Activated CD4-positive, alpha-beta T cell treated with anti-CD3 and anti-CD28 coated beads, Interleukin-2, amount 10 ng/mL, durations not matched to agents 7 days and 5 days (primary cell): ENCODE results near the gene SGCE. TPM values are rescaled to one million over a fixed set of nuclear protein-coding genes. Genes with fewer than 3 reads are reported as not detected.

ENCODE experiments used
- CTCF ChIA-PET: fragments of 350-600 bp; sonication (Branson Sonifier 250); formaldehyde crosslinking; loops from one replicate; lab custom pipeline; 2021; ENCODE audit warnings: antibody characterized with exemption; lab: Charles Lee
- POLR2A ChIA-PET: fragments of 350-600 bp; sonication (Branson Sonifier 250); formaldehyde crosslinking; loops from one replicate; lab custom pipeline; 2021; ENCODE audit warnings: antibody characterized with exemption; lab: Charles Lee
- DNase-seq: peaks from one replicate; pipeline ENCODE4 v3.0.0-alpha.2; 2020
- H3K27ac Mint-ChIP-seq: one replicate; pipeline ENCODE4 v1.8.0; 2021; ENCODE audit warnings: mild to moderate bottlenecking, moderate library complexity, mixed read lengths
- H3K27me3 Mint-ChIP-seq: one replicate; pipeline ENCODE4 v1.8.0; 2021; ENCODE audit warnings: mixed read lengths
- H3K36me3 Mint-ChIP-seq: one replicate; pipeline ENCODE4 v1.8.0; 2021; ENCODE audit warnings: low read depth, mixed read lengths
- H3K4me1 Mint-ChIP-seq: one replicate; pipeline ENCODE4 v1.8.0; 2021; ENCODE audit warnings: mixed read lengths
- H3K4me3 Mint-ChIP-seq: one replicate; pipeline ENCODE4 v1.8.0; 2021; ENCODE audit warnings: mild to moderate bottlenecking, moderate library complexity, mixed read lengths
- H3K9me3 Mint-ChIP-seq: one replicate; pipeline ENCODE4 v1.8.0; 2021; ENCODE audit warnings: mixed read lengths
- total RNA-seq, 2 experiments: library from RNA; stranded (reverse); gene quantifications; one replicate each; pipeline ENCODE4 v1.2.3, GENCODE V29; 2021

The SGCE gene
- total RNA-seq, 2 experiments from 2014 or later = not detected

DNA sequence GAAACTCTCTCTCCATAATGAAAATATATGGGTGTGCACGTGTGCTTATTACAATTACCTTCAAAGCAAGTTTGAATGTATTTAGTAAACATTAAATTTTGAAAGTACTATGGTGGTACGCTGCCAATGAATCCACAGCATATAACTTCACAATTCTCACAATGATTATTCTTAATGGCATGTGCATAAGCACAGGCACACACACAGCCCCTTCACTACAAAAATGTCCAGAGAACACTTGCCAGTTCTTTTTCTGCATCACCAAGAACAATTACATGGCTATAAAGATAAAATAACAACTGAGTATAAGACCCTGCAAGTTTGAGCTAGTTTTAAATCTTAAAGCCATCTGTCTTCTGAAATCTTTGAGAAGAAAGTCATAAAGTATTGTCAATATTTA lies 22.2 kb downstream of the SGCE start:
- DNase-seq = no peak
- Mint-ChIP-seq H3K36me3 (no peaks in the 10 kb centered on the region), H3K9me3 (no peaks in the 10 kb centered on the region), H3K27me3 (peaks cover 16% of the 10 kb centered on the region), H3K4me3 (no peak overlapping the region), H3K4me1 (no peaks in the 10 kb centered on the region), H3K27ac (no peak overlapping the region)
- ChIA-PET CTCF (no interaction called here), POLR2A (interaction anchor here (0.6 kb wide), 1 partner anchor 23 kb away, joined by 5 read pairs; no protein-coding TSS in a partner anchor)

DNA sequence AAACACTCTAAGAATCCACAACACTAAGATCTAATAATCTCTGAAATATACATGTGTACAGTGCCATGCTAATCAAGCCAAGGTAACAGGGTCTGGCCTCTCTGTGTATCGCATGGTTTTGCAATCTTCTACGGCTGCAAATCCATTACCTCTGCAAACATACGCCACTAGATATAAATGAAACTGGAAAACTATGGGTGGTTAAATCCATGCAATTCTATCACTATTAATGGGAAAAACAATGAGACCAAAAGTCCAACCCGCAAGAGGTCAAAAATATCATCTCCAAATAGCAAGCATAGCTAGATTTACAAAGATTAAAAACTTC lies 23.0 kb downstream of the SGCE start:
- ChIA-PET POLR2A (no interaction called here), CTCF (no interaction called here)
- Mint-ChIP-seq H3K36me3 (no peaks in the 10 kb centered on the region), H3K27ac (no peak overlapping the region), H3K4me1 (no peaks in the 10 kb centered on the region), H3K27me3 (peaks cover 14% of the 10 kb centered on the region), H3K9me3 (no peaks in the 10 kb centered on the region), H3K4me3 (no peak overlapping the region)
- no peak for DNase-seq

DNA sequence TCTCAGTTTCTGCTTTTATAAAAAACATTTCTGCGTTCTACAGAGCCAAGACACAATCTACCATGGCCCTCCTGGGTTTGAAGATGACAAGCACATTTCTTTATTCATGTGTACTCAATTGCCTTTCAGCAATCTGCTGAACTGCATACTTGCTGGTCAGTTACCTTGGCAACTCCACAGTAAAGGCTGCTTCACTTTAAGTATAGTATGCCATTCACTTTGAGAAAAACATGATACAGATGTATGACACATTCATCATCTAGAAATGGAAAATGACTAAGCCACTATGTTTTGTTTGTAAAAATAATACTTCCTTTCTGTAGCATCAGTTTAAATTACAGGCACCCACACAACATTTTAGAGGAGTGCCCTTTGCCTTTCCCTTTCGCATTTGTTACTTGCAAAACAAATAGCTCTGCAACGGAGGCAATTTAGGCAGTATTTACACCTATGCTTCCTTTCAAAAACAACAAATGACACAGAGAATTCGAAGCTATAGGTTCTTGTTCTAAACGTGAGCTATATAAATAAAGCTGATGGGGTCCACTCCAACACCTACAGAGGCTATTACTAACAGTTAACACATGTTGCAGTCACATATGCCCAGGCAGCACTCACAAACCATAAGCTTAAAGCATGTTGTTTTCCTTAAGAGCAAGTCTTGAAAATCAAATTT lies 23.5 kb downstream of the SGCE start:
- H3K36me3 Mint-ChIP-seq = no peaks in the 10 kb centered on the region
- H3K4me1 Mint-ChIP-seq = no peaks in the 10 kb centered on the region
- POLR2A ChIA-PET = no interaction called here
- no peaks in the 10 kb centered on the region for H3K9me3 Mint-ChIP-seq
- no peak for DNase-seq
- H3K4me3 Mint-ChIP-seq = no peak overlapping the region
- CTCF ChIA-PET = no interaction called here
- H3K27ac Mint-ChIP-seq = no peak overlapping the region
- H3K27me3 Mint-ChIP-seq = peaks cover 10% of the 10 kb centered on the region

DNA sequence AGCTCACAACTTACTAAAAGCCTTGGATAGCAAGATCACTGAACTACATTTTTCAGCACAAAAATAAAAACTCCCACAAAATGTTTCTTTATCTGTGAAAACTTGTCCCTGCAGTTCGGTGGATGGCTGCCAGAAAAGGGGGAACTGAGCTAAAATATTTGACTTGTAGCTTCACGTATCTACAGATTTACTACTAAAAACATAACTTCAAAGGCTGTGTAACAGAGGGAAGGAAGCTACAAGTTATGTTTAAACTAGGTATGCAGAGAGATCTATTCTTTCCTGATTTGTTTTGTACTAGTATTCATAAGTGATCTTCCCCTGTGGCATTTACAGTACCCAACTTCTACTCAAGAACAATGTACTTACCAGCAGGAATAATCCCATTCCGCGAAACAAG lies 25.1 kb downstream of the SGCE start:
- no peaks in the 10 kb centered on the region for H3K9me3 Mint-ChIP-seq
- ChIA-PET POLR2A (no interaction called here), CTCF (no interaction called here)
- H3K4me1 Mint-ChIP-seq = no peaks in the 10 kb centered on the region
- no peaks in the 10 kb centered on the region for H3K36me3 Mint-ChIP-seq
- no peak overlapping the region for H3K4me3 Mint-ChIP-seq
- no peak overlapping the region for H3K27ac Mint-ChIP-seq
- DNase-seq = no peak
- peaks cover 13% of the 10 kb centered on the region for H3K27me3 Mint-ChIP-seq

DNA sequence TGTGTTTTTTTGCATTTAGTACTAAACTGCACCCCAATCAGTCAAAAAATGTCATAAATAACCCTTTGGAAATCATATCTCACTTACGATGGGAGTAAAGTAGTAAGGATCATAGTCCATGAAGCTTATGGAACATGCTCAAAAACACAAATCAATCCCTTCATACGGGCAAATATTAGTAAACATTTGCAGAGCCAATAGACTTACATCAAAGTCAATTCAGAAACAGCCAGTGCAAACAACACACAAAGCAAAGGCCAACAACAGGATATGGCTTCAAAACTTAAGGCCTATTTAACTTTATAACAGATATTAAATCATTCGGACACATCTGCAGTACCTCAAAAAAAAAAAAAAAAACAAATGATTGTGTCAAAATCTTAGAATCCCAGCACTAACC lies 32.1 kb downstream of the SGCE start:
- DNase-seq = no peak
- Mint-ChIP-seq H3K27me3 (peaks cover 10% of the 10 kb centered on the region), H3K36me3 (no peaks in the 10 kb centered on the region), H3K4me1 (peaks cover 8% of the 10 kb centered on the region), H3K4me3 (no peak overlapping the region), H3K27ac (no peak overlapping the region), H3K9me3 (no peaks in the 10 kb centered on the region)
- ChIA-PET POLR2A (no interaction called here), CTCF (no interaction called here)

DNA sequence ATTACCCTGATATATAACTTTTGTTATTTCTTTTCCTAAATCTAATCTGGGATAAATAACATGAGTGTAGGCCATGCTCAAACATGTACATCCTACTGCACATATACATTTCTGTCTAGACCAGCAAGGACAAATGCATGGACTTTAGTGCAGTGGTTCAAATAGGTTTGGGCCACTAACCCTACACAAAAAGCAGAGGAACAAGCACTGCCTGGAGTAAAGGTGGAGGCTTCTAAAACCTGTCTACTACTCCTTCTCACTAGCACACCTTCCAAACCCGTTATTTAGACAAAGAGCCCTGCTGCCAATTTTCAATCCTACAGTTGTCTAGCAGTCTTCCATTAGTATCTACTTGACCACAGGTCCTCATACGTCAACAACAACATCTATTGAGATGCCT lies 34.8 kb downstream of the SGCE start:
- H3K27ac Mint-ChIP-seq = no peak overlapping the region
- H3K27me3 Mint-ChIP-seq = peaks cover 5% of the 10 kb centered on the region
- H3K4me1 Mint-ChIP-seq = peaks cover 8% of the 10 kb centered on the region

DNA sequence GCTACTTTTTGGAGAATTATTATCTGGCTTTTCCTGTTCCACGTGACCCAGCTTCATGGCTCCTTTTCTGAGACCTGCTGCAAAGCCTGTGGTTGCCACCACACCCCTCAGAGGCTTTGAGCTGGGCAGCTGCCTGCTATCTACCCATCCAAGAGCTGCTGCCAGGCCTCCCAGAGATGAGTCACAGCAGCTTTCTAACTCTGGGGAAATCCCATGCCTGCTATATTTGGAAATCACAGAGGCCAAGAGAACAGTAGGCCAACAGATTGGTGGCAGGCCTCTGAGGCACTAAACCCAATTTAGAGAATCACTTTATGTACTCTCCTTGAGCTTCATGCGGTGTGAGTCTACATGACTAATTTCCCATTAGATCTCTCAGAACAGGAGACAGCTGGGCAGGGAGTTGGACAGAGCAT lies 35.2 kb downstream of the SGCE start:
- H3K9me3 Mint-ChIP-seq = no peaks in the 10 kb centered on the region
- H3K4me3 Mint-ChIP-seq = no peak overlapping the region
- DNase-seq = peak; percentile 19
- no peaks in the 10 kb centered on the region for H3K36me3 Mint-ChIP-seq
- ChIA-PET CTCF (no interaction called here), POLR2A (no interaction called here)
- H3K4me1 Mint-ChIP-seq = peaks cover 8% of the 10 kb centered on the region
- H3K27ac Mint-ChIP-seq = no peak overlapping the region
- peaks cover 5% of the 10 kb centered on the region for H3K27me3 Mint-ChIP-seq

More for the DNA sequence above, 34.8 kb downstream of the SGCE start:
- Mint-ChIP-seq H3K9me3 (no peaks in the 10 kb centered on the region), H3K36me3 (no peaks in the 10 kb centered on the region), H3K4me3 (no peak overlapping the region)
- no peak for DNase-seq
- ChIA-PET CTCF (no interaction called here), POLR2A (no interaction called here)

DNA sequence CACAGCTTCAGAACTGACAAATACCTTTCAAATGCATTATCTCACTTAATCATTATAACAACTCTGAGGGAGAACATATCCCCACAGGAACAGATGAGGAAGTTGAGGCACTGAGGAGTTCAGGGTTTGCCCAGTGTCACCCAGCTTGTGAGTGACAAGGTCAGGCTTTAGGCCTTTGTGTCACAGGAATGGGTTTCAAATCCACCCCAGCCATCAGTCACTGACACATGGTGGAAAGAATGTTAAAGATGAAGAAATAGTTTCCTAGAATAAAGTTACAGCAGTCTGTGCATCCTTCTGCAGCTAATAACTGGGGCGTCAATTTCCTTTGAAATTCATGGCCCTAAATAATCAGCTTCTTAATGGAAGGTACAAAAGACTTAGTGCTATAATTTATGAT lies 37.8 kb downstream of the SGCE start:
- no peak overlapping the region for H3K27ac Mint-ChIP-seq
- DNase-seq = no peak
- no peak overlapping the region for H3K4me3 Mint-ChIP-seq
- no peaks in the 10 kb centered on the region for H3K9me3 Mint-ChIP-seq
- no peaks in the 10 kb centered on the region for H3K27me3 Mint-ChIP-seq
- H3K4me1 Mint-ChIP-seq = peaks cover 8% of the 10 kb centered on the region
- CTCF ChIA-PET = no interaction called here
- POLR2A ChIA-PET = no interaction called here
- no peaks in the 10 kb centered on the region for H3K36me3 Mint-ChIP-seq

DNA sequence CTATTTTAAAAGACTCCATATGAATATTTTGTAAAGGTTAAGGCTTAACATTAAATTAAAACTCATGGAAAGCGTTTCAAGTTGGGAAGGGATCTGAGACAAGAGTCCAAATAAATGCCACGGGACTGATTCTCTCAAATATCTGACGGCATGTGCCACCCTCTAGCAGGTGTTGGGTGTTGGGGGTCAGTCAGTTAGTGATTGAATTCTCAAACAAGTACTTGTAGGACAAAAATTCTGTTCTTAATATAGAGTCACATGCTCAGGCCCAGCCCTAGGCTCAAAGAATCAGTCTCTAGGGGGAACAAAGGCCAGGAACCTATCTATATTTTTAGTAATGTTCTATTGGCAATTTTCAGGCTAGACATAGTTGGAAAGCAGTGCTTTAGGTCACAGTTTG lies 39.1 kb downstream of the SGCE start:
- POLR2A ChIA-PET = no interaction called here
- Mint-ChIP-seq H3K27me3 (peaks cover 5% of the 10 kb centered on the region), H3K4me3 (no peak overlapping the region), H3K9me3 (no peaks in the 10 kb centered on the region), H3K4me1 (peaks cover 8% of the 10 kb centered on the region), H3K27ac (no peak overlapping the region), H3K36me3 (no peaks in the 10 kb centered on the region)
- DNase-seq = no peak
- CTCF ChIA-PET = no interaction called here

DNA sequence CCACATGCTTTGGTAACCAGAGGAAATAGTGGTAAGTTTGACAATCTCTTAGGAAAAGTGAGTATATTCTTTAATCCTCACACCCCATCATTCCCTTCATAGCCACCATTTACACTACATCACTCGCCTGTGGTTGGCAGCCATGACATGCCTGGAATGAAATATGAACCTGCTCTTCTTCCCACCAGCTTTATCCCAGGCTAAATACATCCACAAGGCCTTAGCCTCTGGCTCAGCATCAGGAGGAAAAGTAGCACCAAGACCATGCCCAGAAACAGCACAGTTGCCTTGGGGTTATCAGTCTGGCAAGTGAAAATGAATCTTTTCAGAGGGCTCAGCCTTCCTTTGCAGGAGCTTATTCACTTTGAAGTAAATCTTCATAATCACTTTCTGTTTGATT lies 40.3 kb downstream of the SGCE start:
- ChIA-PET POLR2A (no interaction called here), CTCF (no interaction called here)
- H3K36me3 Mint-ChIP-seq = no peaks in the 10 kb centered on the region
- H3K27me3 Mint-ChIP-seq = peaks cover 5% of the 10 kb centered on the region
- H3K27ac Mint-ChIP-seq = no peak overlapping the region
- no peaks in the 10 kb centered on the region for H3K9me3 Mint-ChIP-seq
- no peak for DNase-seq
- H3K4me1 Mint-ChIP-seq = peaks cover 2% of the 10 kb centered on the region
- no peak overlapping the region for H3K4me3 Mint-ChIP-seq

DNA sequence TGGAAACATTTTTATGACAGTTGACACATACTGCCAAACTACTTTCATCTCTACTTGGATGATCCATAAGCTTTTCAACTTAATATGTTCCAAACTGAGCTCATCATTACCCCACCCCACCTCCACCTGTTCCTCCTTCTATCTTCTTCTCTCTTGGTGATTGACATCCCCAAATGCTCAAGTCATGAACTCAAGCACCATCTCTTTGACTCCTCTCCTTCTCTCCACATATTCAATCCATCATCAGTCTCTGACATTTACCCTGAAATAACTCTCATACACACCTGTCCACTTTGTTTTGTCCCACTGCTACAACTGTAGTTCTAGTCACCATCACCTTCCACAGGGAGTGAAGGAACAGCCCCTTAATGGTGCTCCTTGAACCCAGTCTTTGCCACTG lies 43.3 kb downstream of the SGCE start:
- Mint-ChIP-seq H3K9me3 (no peaks in the 10 kb centered on the region), H3K4me3 (no peak overlapping the region), H3K27me3 (peaks cover 5% of the 10 kb centered on the region), H3K27ac (no peak overlapping the region), H3K36me3 (no peaks in the 10 kb centered on the region), H3K4me1 (no peaks in the 10 kb centered on the region)
- CTCF ChIA-PET = no interaction called here
- POLR2A ChIA-PET = no interaction called here
- DNase-seq = no peak

DNA sequence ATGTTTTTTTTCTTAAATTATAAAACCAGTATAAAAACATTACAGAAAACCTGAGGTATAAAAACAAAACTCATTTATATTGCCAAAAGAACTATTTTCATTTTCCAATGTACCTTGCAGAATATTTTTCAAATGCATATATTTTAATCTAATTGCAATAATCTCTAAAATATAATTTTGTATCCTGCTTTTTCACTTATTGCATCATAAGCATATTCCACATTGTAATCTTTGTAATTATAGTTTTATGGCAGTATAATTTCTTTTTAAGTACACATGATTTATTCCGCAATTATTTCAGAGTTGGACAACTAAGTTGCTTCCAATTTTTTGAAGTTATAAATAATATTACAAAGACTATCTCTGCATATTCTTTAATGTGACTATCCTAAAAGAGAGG lies 43.7 kb downstream of the SGCE start:
- DNase-seq = no peak
- H3K4me1 Mint-ChIP-seq = no peaks in the 10 kb centered on the region
- ChIA-PET CTCF (no interaction called here), POLR2A (no interaction called here)
- no peak overlapping the region for H3K4me3 Mint-ChIP-seq
- no peaks in the 10 kb centered on the region for H3K9me3 Mint-ChIP-seq
- no peaks in the 10 kb centered on the region for H3K36me3 Mint-ChIP-seq
- H3K27me3 Mint-ChIP-seq = peaks cover 5% of the 10 kb centered on the region
- H3K27ac Mint-ChIP-seq = no peak overlapping the region

DNA sequence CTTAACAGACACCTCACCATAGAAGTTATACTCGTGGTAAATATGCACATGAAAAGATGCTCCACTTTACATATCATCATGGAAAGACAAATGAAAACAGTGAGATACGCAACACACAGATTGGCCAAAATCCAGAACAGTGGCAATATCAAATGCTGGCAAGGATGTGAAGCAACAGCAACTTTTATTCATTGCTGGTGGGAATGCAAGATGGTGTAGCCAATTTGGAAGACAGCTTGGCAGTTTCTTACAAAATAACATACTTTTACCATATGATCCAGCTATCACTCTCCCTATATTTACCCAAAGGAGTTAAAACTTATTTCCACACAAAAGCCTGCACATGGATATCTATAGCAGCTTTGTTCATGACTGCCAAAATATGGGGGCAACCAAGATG lies 46.4 kb downstream of the SGCE start:
- no peak overlapping the region for H3K27ac Mint-ChIP-seq
- DNase-seq = no peak
- POLR2A ChIA-PET = no interaction called here
- H3K4me3 Mint-ChIP-seq = no peak overlapping the region
- CTCF ChIA-PET = no interaction called here
- H3K36me3 Mint-ChIP-seq = no peaks in the 10 kb centered on the region
- H3K4me1 Mint-ChIP-seq = no peaks in the 10 kb centered on the region
- H3K27me3 Mint-ChIP-seq = peaks cover 10% of the 10 kb centered on the region
- H3K9me3 Mint-ChIP-seq = no peaks in the 10 kb centered on the region

DNA sequence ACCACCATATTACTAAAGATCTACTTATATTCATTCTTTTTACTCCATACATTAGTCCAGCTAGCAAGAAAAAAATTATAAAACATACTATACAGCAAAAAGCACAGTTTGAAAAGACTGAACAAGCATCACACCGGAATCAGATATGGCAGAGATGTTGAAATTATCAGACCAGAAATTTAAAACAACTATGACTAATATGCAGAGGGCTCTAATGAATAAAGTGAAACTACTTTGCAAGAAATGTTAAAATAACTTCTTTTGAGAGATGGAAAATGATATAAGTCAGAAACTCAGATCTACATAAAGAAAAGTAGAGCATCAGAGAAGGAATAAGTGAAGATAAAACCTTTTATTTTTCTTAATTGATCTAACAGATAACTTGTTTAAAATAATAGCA lies 50.9 kb downstream of the SGCE start:
- Mint-ChIP-seq H3K36me3 (no peaks in the 10 kb centered on the region), H3K27me3 (peaks cover 5% of the 10 kb centered on the region), H3K4me1 (no peaks in the 10 kb centered on the region), H3K9me3 (no peaks in the 10 kb centered on the region), H3K4me3 (no peak overlapping the region), H3K27ac (no peak overlapping the region)
- ChIA-PET CTCF (no interaction called here), POLR2A (no interaction called here)
- DNase-seq = no peak
